ENCODE measurements around the gene ATP5MG.
"Not testable (repeated sequence)": the region's sequence is repeated elsewhere in the genome, so short reads cannot be mapped to it uniquely, and the experiment has no call there.

Gene ATP5MG

GRCh38 chr11:118401151-118401879 is at the start of gene ATP5MG:
Gene ATP5MG, plus strand, starts transcription at chr11:118401606. Its CDS starts 60 bp downstream, at chr11:118401666.
- DNase-seq: peak; percentile 94

DNA sequence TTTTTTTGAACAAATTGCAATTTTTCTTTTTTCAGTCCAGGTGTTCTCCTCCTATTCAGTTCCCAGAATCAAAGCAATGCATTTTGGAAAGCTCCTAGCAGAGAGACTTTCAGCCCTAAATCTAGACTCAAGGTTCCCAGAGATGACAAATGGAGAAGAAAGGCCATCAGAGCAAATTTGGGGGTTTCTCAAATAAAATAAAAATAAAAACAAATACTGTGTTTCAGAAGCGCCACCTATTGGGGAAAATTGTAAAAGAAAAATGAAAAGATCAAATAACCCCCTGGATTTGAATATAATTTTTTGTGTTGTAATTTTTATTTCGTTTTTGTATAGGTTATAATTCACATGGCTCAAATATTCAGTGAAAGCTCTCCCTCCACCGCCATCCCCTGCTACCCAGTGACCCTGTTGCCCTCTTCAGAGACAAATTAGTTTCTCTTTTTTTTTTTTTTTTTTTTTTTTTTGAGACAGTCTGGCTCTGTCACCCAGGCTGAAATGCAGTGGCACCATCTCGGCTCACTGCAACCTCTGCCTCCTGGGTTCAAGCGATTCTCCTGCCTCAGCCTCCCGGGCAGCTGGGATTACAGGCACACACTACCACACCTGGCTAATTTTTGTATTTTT is 48.2 kb upstream of the ATP5MG start:
- DNase-seq: no peak

GRCh38 chr11:118358071-118358470 is 43.3 kb upstream of the ATP5MG start:
- DNase-seq: no peak

DNA sequence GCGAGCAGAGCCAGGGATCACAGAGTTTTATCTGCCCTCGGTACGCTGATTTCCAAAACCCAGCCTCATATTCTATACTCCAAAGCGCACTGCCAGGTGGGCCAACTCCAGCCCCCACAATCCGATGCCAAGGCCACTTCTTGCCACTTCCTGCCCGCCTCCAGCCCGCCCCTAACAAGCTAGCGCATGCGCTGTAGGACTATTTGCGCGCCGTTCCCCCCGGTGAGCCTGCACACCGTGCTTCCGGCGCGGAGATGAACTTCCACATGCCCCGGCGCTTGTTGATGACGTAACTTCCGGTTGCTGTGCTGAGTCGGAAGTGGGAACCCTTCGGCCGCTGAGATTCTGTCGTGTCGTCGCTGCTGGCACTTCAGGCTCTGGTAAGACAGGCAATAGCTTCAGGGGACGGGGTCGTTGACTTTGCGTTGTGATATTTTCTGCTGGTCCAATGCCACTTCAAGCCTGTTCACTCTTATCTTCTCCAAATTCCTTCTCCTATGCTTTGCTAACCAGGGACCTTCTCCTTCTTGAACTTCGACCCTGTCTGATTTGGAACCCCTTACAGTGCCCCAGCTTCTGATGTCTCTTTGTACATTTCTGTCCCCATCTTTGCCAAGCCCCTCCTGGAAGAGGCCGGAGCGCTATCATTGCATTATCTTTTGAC is 42.0 kb upstream of the ATP5MG start, which contains the start of gene UBE4A:
Gene UBE4A (plus strand): TSS at position 306 of the 664 bp plus-strand sequence. CDS start 5,481 bp downstream, outside the sequence.
- DNase-seq: peak; percentile 98 to 99

- DNase-seq: no peak
Observed at GRCh38 chr11:118364956-118365615, 36.3 kb upstream of the ATP5MG start.

GRCh38 chr11:118366287-118366686 is 35.1 kb upstream of the ATP5MG start:
- DNase-seq: no peak

DNA sequence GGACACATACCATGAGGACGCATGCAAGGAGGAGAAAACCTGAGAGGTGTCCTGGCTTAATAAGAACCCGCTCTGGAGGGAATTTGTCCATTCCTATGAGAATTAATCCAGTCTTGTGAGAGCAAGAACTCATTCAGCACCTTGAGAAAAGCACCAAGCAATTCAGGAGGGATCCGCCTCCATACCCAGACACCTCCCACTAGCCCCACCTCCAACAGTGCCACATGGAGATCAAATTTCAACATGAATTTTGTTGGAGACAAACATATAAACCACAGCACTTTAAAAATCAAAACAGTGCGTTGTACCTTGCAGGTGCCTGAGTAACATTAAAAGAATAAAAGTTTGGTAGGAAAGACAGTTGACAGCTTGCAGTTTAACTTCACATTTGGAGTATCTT is 30.6 kb upstream of the ATP5MG start:
- DNase-seq: no peak

DNA sequence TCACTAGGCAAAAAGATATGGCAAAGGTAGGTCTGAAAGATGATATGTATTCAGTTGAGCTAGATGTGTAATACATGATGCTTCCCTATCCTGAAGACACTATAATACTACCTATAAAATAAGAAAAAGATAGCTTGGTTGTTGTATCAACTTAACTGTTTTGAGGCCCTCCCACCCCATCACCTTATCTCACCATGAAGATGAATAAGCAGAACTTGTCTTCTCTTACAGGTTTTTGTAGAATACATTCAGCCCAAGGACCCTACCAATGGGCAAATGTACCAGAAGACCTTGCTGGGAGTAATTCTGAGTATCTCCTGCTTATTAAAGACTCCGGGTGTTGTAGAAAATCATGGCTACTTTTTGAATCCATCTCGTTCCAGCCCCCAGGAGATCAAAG is 28.1 kb upstream of the ATP5MG start:
- no peak for DNase-seq

GRCh38 chr11:118373871-118374270 is 27.5 kb upstream of the ATP5MG start:
- no peak for DNase-seq

GRCh38 chr11:118374729-118375128 is 26.7 kb upstream of the ATP5MG start:
- no peak for DNase-seq

DNA sequence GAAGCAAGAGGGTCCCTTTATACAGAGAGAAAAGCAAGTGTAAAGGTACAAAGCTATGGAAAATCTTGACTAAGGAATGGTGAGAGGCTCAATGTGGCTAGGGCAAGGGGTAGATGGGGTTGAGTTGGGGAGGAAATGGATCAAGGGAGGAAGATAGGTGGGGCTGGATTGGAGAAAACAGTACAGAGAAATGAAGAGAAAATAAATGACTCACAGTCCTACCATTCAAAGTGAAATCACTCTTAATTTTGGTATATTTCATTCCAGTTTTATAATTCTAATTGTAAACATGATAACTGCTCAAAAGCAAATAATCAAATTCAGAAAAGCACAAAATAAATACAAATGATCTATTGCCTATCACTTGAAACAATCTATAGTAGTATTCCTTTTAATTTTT is 25.4 kb upstream of the ATP5MG start:
- no peak for DNase-seq

DNA sequence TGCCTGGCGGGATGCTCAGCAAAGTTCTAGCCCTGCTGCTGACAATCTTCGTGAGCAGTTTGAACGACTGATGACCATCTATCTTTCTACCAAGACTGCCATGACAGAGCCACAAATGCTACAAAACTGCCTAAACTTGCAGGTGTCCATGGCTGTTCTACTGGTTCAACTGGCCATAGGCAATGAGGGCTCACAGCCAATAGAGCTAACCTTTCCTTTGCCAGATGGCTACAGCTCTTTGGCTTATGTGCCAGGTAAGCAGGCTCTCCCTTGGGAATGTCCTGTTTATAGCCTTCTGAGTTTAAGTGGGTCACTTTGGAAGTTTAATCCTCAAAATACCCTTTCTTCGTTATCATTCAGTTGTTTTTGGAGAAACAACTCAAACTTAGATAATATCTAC is 21.9 kb upstream of the ATP5MG start:
- DNase-seq: no peak

DNA sequence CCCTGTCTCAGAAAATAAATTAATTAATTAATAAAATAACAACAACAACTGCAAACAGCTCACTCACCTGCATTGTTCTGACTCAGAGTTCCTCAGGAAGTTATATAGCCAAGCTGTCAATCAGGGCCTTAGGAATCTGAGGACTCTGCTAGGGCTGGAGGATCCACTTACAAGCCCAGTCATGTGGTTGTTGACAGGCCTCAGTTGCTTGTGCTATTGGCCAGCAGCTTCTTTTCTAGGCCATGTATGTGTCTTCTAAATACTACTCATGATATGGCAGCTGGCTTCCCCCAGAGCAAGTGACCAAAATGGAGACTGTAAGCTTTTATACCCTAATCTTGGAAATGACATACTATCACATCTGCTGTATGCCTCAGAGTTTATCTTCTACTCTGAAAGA is 20.8 kb upstream of the ATP5MG start:
- no peak for DNase-seq

- DNase-seq: no peak
Observed at GRCh38 chr11:118382954-118383353, 18.5 kb upstream of the ATP5MG start.

DNA sequence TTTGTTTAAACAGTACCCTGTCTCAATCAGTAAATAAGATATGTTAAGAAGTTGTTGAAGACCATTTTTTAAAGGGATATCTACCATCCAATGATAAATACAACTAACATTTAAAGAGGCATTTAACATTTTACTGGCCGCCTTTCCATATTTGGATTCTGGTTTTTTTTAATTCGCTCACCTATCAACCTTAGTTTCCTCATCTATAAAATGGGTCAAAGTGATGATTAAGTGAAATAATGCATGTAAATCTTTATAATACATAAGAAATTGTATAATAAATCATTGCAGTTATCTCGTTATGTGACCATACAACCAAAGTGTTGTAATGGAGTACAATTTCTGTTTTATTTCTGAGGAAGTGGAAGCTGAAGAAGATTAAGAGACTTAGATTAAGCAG is 17.7 kb upstream of the ATP5MG start:
- no peak for DNase-seq

DNA sequence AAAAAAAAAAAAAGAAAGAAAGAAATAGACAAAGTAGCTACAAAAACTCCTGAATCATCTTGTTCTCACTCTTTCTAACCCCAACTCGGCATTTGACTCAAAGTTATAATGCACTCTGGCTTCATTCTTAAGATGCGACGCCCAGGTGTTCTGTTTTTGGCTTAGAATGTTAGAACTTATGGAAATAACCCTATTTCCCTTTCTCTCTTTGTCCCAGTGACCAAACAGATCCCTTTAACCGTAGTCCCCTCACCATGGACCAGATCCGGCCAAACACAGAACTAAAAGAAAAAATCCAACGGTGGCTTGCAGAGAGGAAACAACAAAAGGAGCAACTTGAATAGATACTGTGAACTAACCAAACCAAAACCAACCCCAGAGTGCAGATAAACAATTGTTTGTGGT is 5.3 kb upstream of the ATP5MG start:
- no peak for DNase-seq

DNA sequence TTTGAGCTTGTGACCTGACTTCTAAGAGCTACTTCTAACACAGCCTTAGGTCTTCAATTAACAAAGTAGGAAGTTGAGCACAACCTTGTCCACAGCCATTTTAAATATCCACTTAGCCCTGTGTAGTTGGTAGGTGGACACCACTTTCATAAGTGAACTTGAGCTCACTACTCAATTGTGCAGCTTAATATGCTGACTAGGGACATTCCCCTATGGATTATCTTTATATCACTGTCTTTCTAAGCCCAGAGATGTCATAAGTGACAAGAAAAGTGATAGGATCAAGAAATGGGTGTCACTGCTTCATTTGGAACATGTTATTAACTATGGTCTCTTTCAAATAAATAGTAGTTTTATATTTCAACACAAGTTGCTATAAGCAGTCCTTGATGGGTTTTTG is 4.0 kb upstream of the ATP5MG start:
- no peak for DNase-seq

GRCh38 chr11:118398791-118399559 is 2.4 kb upstream of the ATP5MG start:
- no peak for DNase-seq

DNA sequence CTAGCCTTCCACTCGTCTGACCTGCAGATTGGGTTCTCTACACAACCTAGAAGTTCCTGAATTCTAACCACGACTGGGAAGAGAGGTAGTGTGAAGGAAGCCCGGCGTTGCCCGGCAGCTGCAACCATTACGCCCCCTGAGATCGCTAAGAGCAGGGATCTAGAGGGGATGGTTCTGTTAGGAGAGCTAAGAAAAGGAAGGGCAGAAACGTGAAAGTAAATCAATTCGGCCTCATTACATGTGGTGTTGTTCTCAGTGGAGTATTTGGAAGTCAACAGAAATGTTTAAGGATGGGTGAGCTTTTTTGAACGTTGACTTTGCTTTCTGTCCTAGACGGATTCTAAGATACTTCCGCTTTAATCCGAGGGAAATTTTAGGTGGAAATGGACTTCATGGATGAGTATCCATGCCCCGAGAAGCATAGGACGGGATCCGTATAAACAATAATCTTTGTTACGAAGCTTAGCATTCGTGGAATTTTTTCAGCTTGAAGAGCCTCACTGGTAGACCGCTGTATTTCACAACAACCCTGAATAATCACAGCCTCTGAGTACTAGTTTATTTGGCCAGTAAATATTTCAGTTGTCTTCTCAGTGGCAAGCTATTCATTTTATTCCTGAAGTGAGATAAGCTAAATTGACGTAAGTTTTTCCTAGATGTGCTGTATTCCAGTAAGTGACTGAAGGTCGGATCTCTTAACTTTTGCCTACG is 629 bp downstream of the ATP5MG start:
- DNase-seq: no peak

DNA sequence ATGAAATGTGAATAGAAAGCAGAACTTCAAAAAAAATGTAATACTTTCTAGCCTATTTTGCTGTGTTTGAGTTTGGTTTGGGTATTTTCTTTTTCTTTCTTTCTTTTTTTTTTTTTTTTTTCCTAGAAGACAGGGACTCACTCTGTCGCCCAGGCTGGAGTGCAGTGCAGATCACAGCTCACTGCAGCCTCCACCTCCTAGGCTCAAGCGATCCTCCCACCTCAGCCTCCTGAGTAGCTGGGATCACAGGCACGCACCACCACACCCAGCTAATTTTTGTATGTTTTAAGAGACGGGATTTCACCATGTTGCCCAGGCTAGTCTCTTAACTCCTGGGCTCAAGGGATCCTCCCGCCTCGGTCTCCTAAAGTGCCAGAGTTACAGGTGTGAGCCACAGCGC is 1.2 kb downstream of the ATP5MG start:
- not testable (repeated sequence) for DNase-seq

DNA sequence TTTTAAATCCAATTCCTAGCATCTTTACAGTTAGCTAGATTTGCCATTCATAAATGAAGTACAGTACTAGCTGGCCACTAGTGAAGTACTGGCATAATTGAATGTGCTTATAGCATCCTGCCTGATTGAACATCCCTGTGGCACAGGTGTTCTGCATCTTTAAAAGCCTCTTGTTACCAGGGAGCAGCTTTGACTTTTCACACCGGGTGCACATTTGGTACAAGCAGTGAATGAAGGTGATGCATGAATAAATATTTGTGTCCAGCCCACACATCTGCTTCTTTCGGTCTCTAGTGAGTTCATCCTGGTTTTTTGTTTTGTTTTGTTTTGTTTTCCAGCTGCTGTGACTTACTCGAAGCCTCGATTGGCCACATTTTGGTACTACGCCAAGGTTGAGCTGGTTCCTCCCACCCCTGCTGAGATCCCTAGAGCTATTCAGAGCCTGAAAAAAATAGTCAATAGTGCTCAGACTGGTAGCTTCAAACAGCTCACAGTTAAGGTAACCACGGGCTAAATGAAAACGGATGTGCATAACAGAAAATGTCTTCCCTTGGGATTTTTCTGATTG is 5.3 kb downstream of the ATP5MG start:
- DNase-seq: no peak
